MM.1S (cell line): ENCODE results near the gene APPBP2.

Experiments used
- DNase-seq: peaks from one replicate; pipeline ENCODE4 v3.0.0-alpha.2; 2015
- H2AFZ ChIP-seq: fragments of 300-600 bp; sonication (generic); 2 replicates; pipeline ENCODE4 v1.6.0; 2016; ENCODE audit warnings: antibody characterized with exemption, low read length
- H3F3A ChIP-seq: fragments of 300-600 bp; sonication (generic); 2 replicates; pipeline ENCODE4 v1.6.1; 2016; ENCODE audit warnings: mild to moderate bottlenecking, antibody characterized with exemption, low read length, moderate library complexity, mixed read lengths; ENCODE audit not compliant: insufficient read depth
- H3K27ac ChIP-seq: fragments of 300-600 bp; sonication (generic); 2 replicates; pipeline ENCODE4 v1.5.1; 2016; ENCODE audit warnings: mild to moderate bottlenecking, low read length
- H3K27me3 ChIP-seq: fragments of 300-600 bp; sonication (generic); replicated peaks from 2 replicates; pipeline ENCODE4 v1.6.0; 2016; ENCODE audit warnings: low read length; ENCODE audit not compliant: insufficient read depth
- H3K36me3 ChIP-seq: fragments of 300-600 bp; sonication (generic); replicated peaks from 2 replicates; pipeline ENCODE4 v1.6.1; 2016; ENCODE audit warnings: mild to moderate bottlenecking, low read length, mixed read lengths; ENCODE audit not compliant: insufficient read depth
- H3K4me1 ChIP-seq: fragments of 300-600 bp; sonication (generic); 2 replicates; pipeline ENCODE4 v1.6.1; 2016; ENCODE audit warnings: low read length, mixed read lengths
- H3K4me2 ChIP-seq: fragments of 300-600 bp; sonication (generic); 2 replicates; pipeline ENCODE4 v1.6.0; 2016; ENCODE audit warnings: low read depth, low read length
- H3K4me3 ChIP-seq: fragments of 300-600 bp; sonication (generic); 2 replicates; pipeline ENCODE4 v1.5.1; 2016; ENCODE audit warnings: low read length, mixed read lengths
- H3K79me2 ChIP-seq: fragments of 300-600 bp; sonication (generic); 2 replicates; pipeline ENCODE4 v1.6.1; 2016; ENCODE audit warnings: mixed run types, low read length, mixed read lengths
- H3K9ac ChIP-seq: fragments of 300-600 bp; sonication (generic); 2 replicates; pipeline ENCODE4 v1.6.1; 2016; ENCODE audit warnings: low read length, mixed read lengths
- H3K9me2 ChIP-seq: fragments of 300-600 bp; sonication (generic); replicated peaks from 2 replicates; pipeline ENCODE4 v1.6.1; 2016; ENCODE audit warnings: mild to moderate bottlenecking, low read length, mixed read lengths; ENCODE audit not compliant: insufficient read depth
- H3K9me3 ChIP-seq: fragments of 300-600 bp; sonication (generic); replicated peaks from 2 replicates; pipeline ENCODE4 v1.6.1; 2016; ENCODE audit warnings: mild to moderate bottlenecking, low read length, mixed read lengths; ENCODE audit not compliant: insufficient read depth
- H4K20me1 ChIP-seq: fragments of 300-600 bp; sonication (generic); 2 replicates; pipeline ENCODE4 v1.6.1; 2016; ENCODE audit warnings: mild to moderate bottlenecking, low read length, moderate library complexity, mixed read lengths; ENCODE audit not compliant: insufficient read depth
- EZH2 ChIP-seq: fragments of 300-600 bp; sonication (generic); optimal IDR thresholded peaks from 2 replicates; pipeline ENCODE3; 2017; ENCODE audit warnings: low read depth, mild to moderate bottlenecking, antibody characterized with exemption, low read length, mixed read lengths
- EZH2phosphoT487 ChIP-seq: fragments of 300-600 bp; sonication (generic); IDR thresholded peaks from 2 replicates; pipeline ENCODE4 v1.6.1; 2018; ENCODE audit warnings: antibody characterized with exemption, low read length
- TF ChIP-seq, protein P1 (sequence below): fragments of 300-600 bp; sonication (generic); IDR thresholded peaks from 2 replicates; pipeline ENCODE4 v1.5.1; 2016; ENCODE audit warnings: antibody characterized with exemption, low read length, mixed read lengths

The APPBP2 gene

DNA sequence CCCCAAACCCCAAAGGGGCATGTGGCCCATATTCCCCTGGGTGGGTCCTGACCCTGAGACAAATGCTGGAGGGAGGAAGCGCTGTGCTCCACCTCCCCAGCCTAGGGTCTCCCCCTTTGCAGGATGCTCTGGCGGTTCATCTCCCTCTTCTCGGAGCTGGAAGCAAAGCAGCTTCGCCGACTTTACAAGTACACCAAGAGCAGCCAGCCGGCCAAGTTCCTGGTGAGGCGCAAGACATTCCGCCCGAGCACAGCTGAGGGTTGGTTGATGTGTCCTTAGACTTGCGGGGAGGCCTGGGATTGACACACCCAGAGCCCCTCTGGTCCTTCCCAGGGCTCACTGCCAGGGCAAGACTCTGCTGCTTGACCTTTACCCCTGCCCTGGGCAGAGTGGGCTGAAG is 99.4 kb downstream of the APPBP2 start:
- H3K36me3 ChIP-seq: no peaks in the 10 kb centered on the region
- H3K9me3 ChIP-seq: no peaks in the 10 kb centered on the region
- no peak overlapping the region for H3K27ac ChIP-seq
- H4K20me1 ChIP-seq: no peaks in the 10 kb centered on the region
- H3K79me2 ChIP-seq: no peaks in the 10 kb centered on the region
- H3K4me1 ChIP-seq: no peaks in the 10 kb centered on the region
- TF ChIP-seq, protein P1, sequence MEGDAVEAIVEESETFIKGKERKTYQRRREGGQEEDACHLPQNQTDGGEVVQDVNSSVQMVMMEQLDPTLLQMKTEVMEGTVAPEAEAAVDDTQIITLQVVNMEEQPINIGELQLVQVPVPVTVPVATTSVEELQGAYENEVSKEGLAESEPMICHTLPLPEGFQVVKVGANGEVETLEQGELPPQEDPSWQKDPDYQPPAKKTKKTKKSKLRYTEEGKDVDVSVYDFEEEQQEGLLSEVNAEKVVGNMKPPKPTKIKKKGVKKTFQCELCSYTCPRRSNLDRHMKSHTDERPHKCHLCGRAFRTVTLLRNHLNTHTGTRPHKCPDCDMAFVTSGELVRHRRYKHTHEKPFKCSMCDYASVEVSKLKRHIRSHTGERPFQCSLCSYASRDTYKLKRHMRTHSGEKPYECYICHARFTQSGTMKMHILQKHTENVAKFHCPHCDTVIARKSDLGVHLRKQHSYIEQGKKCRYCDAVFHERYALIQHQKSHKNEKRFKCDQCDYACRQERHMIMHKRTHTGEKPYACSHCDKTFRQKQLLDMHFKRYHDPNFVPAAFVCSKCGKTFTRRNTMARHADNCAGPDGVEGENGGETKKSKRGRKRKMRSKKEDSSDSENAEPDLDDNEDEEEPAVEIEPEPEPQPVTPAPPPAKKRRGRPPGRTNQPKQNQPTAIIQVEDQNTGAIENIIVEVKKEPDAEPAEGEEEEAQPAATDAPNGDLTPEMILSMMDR: no peak
- TF ChIP-seq EZH2phosphoT487 (no peak), EZH2 (no peak)
- H3K9me2 ChIP-seq: no peaks in the 10 kb centered on the region
- H3K9ac ChIP-seq: no peak overlapping the region
- H3K4me2 ChIP-seq: no peak overlapping the region
- H3K4me3 ChIP-seq: no peak overlapping the region
- no peak for DNase-seq
- H3F3A ChIP-seq: no peaks in the 10 kb centered on the region
- no peaks in the 10 kb centered on the region for H3K27me3 ChIP-seq
- no peak overlapping the region for H2AFZ ChIP-seq

GRCh38 chr17:60425626-60426025 is 100.4 kb downstream of the APPBP2 start:
- Histone ChIP-seq H3K4me2 (no peak overlapping the region), H3K9me2 (no peaks in the 10 kb centered on the region), H3K79me2 (no peaks in the 10 kb centered on the region), H3K4me1 (no peaks in the 10 kb centered on the region), H4K20me1 (no peaks in the 10 kb centered on the region), H3K9me3 (no peaks in the 10 kb centered on the region), H3K9ac (no peak overlapping the region), H3K36me3 (no peaks in the 10 kb centered on the region), H3K4me3 (no peak overlapping the region), H3F3A (no peaks in the 10 kb centered on the region), H3K27ac (no peak overlapping the region), H3K27me3 (no peaks in the 10 kb centered on the region), H2AFZ (no peak overlapping the region)
- no peak for DNase-seq
- TF ChIP-seq EZH2: no peak
- TF ChIP-seq, protein P1: no peak
- TF ChIP-seq EZH2phosphoT487: no peak

- H3K4me2 ChIP-seq: no peak overlapping the region
- no peak overlapping the region for H3K9ac ChIP-seq
- no peaks in the 10 kb centered on the region for H3F3A ChIP-seq
- H3K4me3 ChIP-seq: no peak overlapping the region
- no peak for DNase-seq
- H3K9me2 ChIP-seq: no peaks in the 10 kb centered on the region
- no peaks in the 10 kb centered on the region for H3K4me1 ChIP-seq
- no peak overlapping the region for H2AFZ ChIP-seq
- no peak overlapping the region for H3K27ac ChIP-seq
- TF ChIP-seq EZH2 (no peak), EZH2phosphoT487 (no peak)
- TF ChIP-seq, protein P1: no peak
- no peaks in the 10 kb centered on the region for H3K9me3 ChIP-seq
- no peaks in the 10 kb centered on the region for H3K79me2 ChIP-seq
- no peaks in the 10 kb centered on the region for H4K20me1 ChIP-seq
- H3K36me3 ChIP-seq: no peaks in the 10 kb centered on the region
- H3K27me3 ChIP-seq: no peaks in the 10 kb centered on the region
These were observed 102.2 kb downstream of the APPBP2 start for GRCh38 chr17:60423865-60424264.
